Activated naive CD8-positive, alpha-beta T cell treated with anti-CD3 and anti-CD28 coated beads, Interleukin-2, amount 50 U/mL, for 24 hours (primary cell): ENCODE measurements around the gene CDC14A.
A peak's percentile ranks its signal among the peaks of the same experiment; 100 is the strongest.

Experiments
- ATAC-seq: fragments of 150-1000 bp; cut with Tn5 transposase; one replicate; pipeline ENCODE4 v1.10.0; 2021
- DNase-seq: peaks from one replicate; pipeline ENCODE4 v3.0.0; 2021
- H3K27ac Mint-ChIP-seq: one replicate; pipeline ENCODE4 v1.8.0; 2021; ENCODE audit warnings: mild to moderate bottlenecking, mixed read lengths
- H3K27me3 Mint-ChIP-seq: one replicate; pipeline ENCODE4 v1.8.0; 2021; ENCODE audit warnings: mixed read lengths
- H3K36me3 Mint-ChIP-seq: one replicate; pipeline ENCODE4 v1.8.0; 2021; ENCODE audit warnings: low read depth, mixed read lengths
- H3K4me1 Mint-ChIP-seq: one replicate; pipeline ENCODE4 v1.8.0; 2021; ENCODE audit warnings: mixed read lengths
- H3K4me3 Mint-ChIP-seq: one replicate; pipeline ENCODE4 v1.8.0; 2021; ENCODE audit warnings: mild to moderate bottlenecking, moderate library complexity, mixed read lengths
- H3K9me3 Mint-ChIP-seq: one replicate; pipeline ENCODE4 v1.8.0; 2021; ENCODE audit warnings: mixed read lengths

CDC14A gene

GRCh38 chr1:100352267-100353070 is at the start of gene CDC14A:
Gene CDC14A, plus strand, starts transcription at chr1:100352506. Its CDS starts 449 bp downstream, at chr1:100352955.
- Mint-ChIP-seq H3K4me3 (peak within 1 kb of the TSS; percentile 97), H3K4me1 (peaks cover 44% of the 10 kb centered on the region), H3K27ac (peak within 1 kb of the TSS; percentile 99), H3K27me3 (no peaks in the 10 kb centered on the region), H3K9me3 (no peaks in the 10 kb centered on the region), H3K36me3 (peaks cover 10% of the 10 kb centered on the region)
- DNase-seq (peak; percentile 85), ATAC-seq (peak; percentile 72)

- Mint-ChIP-seq H3K4me1 (peaks cover 4% of the 10 kb centered on the region), H3K9me3 (no peaks in the 10 kb centered on the region), H3K27me3 (no peaks in the 10 kb centered on the region), H3K4me3 (no peak overlapping the region), H3K36me3 (no peaks in the 10 kb centered on the region), H3K27ac (no peak overlapping the region)
- ATAC-seq (no peak), DNase-seq (no peak)
These were observed 49.6 kb upstream of the CDC14A start for GRCh38 chr1:100302739-100303138.

- no peak overlapping the region for H3K4me3 Mint-ChIP-seq
- H3K4me1 Mint-ChIP-seq: peaks cover 4% of the 10 kb centered on the region
- H3K36me3 Mint-ChIP-seq: no peaks in the 10 kb centered on the region
- H3K9me3 Mint-ChIP-seq: no peaks in the 10 kb centered on the region
- H3K27ac Mint-ChIP-seq: no peak overlapping the region
- DNase-seq: no peak
- ATAC-seq: no peak
- no peaks in the 10 kb centered on the region for H3K27me3 Mint-ChIP-seq
These were observed 48.1 kb upstream of the CDC14A start for GRCh38 chr1:100304227-100304626.

GRCh38 chr1:100304921-100305320 is 47.4 kb upstream of the CDC14A start:
- H3K4me1 Mint-ChIP-seq: peaks cover 2% of the 10 kb centered on the region
- ATAC-seq (no peak), DNase-seq (no peak)
- H3K4me3 Mint-ChIP-seq: no peak overlapping the region
- no peaks in the 10 kb centered on the region for H3K27me3 Mint-ChIP-seq
- H3K36me3 Mint-ChIP-seq: no peaks in the 10 kb centered on the region
- H3K27ac Mint-ChIP-seq: no peak overlapping the region
- H3K9me3 Mint-ChIP-seq: peaks cover 1% of the 10 kb centered on the region

GRCh38 chr1:100305954-100306353 is 46.4 kb upstream of the CDC14A start:
- ATAC-seq (no peak), DNase-seq (no peak)
- Mint-ChIP-seq H3K4me3 (no peak overlapping the region), H3K4me1 (peaks cover 2% of the 10 kb centered on the region), H3K27me3 (no peaks in the 10 kb centered on the region), H3K27ac (no peak overlapping the region), H3K36me3 (no peaks in the 10 kb centered on the region), H3K9me3 (peaks cover 5% of the 10 kb centered on the region)

- H3K27me3 Mint-ChIP-seq: no peaks in the 10 kb centered on the region
- ATAC-seq (no peak), DNase-seq (no peak)
- peaks cover 5% of the 10 kb centered on the region for H3K9me3 Mint-ChIP-seq
- no peaks in the 10 kb centered on the region for H3K36me3 Mint-ChIP-seq
- H3K4me3 Mint-ChIP-seq: no peak overlapping the region
- H3K27ac Mint-ChIP-seq: no peak overlapping the region
- H3K4me1 Mint-ChIP-seq: peaks cover 2% of the 10 kb centered on the region
These were observed 45.5 kb upstream of the CDC14A start for GRCh38 chr1:100306735-100307313.

- no peak overlapping the region for H3K4me3 Mint-ChIP-seq
- H3K36me3 Mint-ChIP-seq: no peaks in the 10 kb centered on the region
- DNase-seq: no peak
- H3K27ac Mint-ChIP-seq: no peak overlapping the region
- H3K4me1 Mint-ChIP-seq: peaks cover 2% of the 10 kb centered on the region
- H3K27me3 Mint-ChIP-seq: no peaks in the 10 kb centered on the region
- ATAC-seq: no peak
- peaks cover 5% of the 10 kb centered on the region for H3K9me3 Mint-ChIP-seq
These were observed 43.5 kb upstream of the CDC14A start for GRCh38 chr1:100308777-100309176.

GRCh38 chr1:100309863-100310262 is 42.4 kb upstream of the CDC14A start:
- ATAC-seq: no peak
- no peaks in the 10 kb centered on the region for H3K27me3 Mint-ChIP-seq

GRCh38 chr1:100313382-100313781 is 38.9 kb upstream of the CDC14A start:
- H3K36me3 Mint-ChIP-seq: peaks cover 2% of the 10 kb centered on the region
- H3K27ac Mint-ChIP-seq: no peak overlapping the region

More at GRCh38 chr1:100309863-100310262, 42.4 kb upstream of the CDC14A start:
- no peak for DNase-seq
- Mint-ChIP-seq H3K4me1 (peaks cover 2% of the 10 kb centered on the region), H3K9me3 (peaks cover 10% of the 10 kb centered on the region), H3K36me3 (no peaks in the 10 kb centered on the region), H3K4me3 (no peak overlapping the region), H3K27ac (no peak overlapping the region)

GRCh38 chr1:100316622-100317021 is 35.7 kb upstream of the CDC14A start:
- no peak overlapping the region for H3K27ac Mint-ChIP-seq
- DNase-seq: no peak
- no peaks in the 10 kb centered on the region for H3K27me3 Mint-ChIP-seq
- H3K4me1 Mint-ChIP-seq: no peaks in the 10 kb centered on the region
- H3K9me3 Mint-ChIP-seq: peaks cover 25% of the 10 kb centered on the region
- H3K36me3 Mint-ChIP-seq: peaks cover 5% of the 10 kb centered on the region
- H3K4me3 Mint-ChIP-seq: no peak overlapping the region
- ATAC-seq: no peak

More at GRCh38 chr1:100313382-100313781, 38.9 kb upstream of the CDC14A start:
- Mint-ChIP-seq H3K4me1 (no peaks in the 10 kb centered on the region), H3K27me3 (no peaks in the 10 kb centered on the region), H3K9me3 (peaks cover 19% of the 10 kb centered on the region), H3K4me3 (no peak overlapping the region)
- ATAC-seq (no peak), DNase-seq (no peak)

- no peak overlapping the region for H3K27ac Mint-ChIP-seq
- peaks cover 5% of the 10 kb centered on the region for H3K36me3 Mint-ChIP-seq
- ATAC-seq (no peak), DNase-seq (no peak)
- no peak overlapping the region for H3K4me3 Mint-ChIP-seq
- peaks cover 18% of the 10 kb centered on the region for H3K9me3 Mint-ChIP-seq
- no peaks in the 10 kb centered on the region for H3K27me3 Mint-ChIP-seq
- peaks cover 13% of the 10 kb centered on the region for H3K4me1 Mint-ChIP-seq
These were observed 31.8 kb upstream of the CDC14A start for GRCh38 chr1:100320311-100321099.

- H3K27ac Mint-ChIP-seq: no peak overlapping the region
- DNase-seq: no peak
- ATAC-seq: no peak
- no peak overlapping the region for H3K4me3 Mint-ChIP-seq
- no peaks in the 10 kb centered on the region for H3K27me3 Mint-ChIP-seq
- H3K36me3 Mint-ChIP-seq: peaks cover 5% of the 10 kb centered on the region
- peaks cover 13% of the 10 kb centered on the region for H3K4me1 Mint-ChIP-seq
- H3K9me3 Mint-ChIP-seq: peaks cover 16% of the 10 kb centered on the region
These were observed 31.2 kb upstream of the CDC14A start for GRCh38 chr1:100321100-100321493.

- Mint-ChIP-seq H3K4me3 (no peak overlapping the region), H3K9me3 (peaks cover 12% of the 10 kb centered on the region), H3K27me3 (no peaks in the 10 kb centered on the region), H3K36me3 (peaks cover 4% of the 10 kb centered on the region), H3K27ac (no peak overlapping the region), H3K4me1 (peaks cover 13% of the 10 kb centered on the region)
- ATAC-seq: no peak
- no peak for DNase-seq
These were observed 30.8 kb upstream of the CDC14A start for GRCh38 chr1:100321506-100321905.

- Mint-ChIP-seq H3K36me3 (peaks cover 4% of the 10 kb centered on the region), H3K4me3 (peak overlapping the region; percentile 32), H3K9me3 (peaks cover 11% of the 10 kb centered on the region), H3K27ac (peak overlapping the region; percentile 87), H3K4me1 (peaks cover 13% of the 10 kb centered on the region), H3K27me3 (peaks cover 2% of the 10 kb centered on the region)
- ATAC-seq: peak; percentile 49
- DNase-seq: no peak
These were observed 29.7 kb upstream of the CDC14A start for GRCh38 chr1:100322436-100323211.
